NOMO-1 treated with dmso at 0.1 percent for 144 hours (cell line): ENCODE measurements around the gene INAVA.
"Not testable (repeated sequence)": the region's sequence is repeated elsewhere in the genome, so short reads cannot be mapped to it uniquely, and the experiment has no call there.

ENCODE experiments used
- DNase-seq: peaks from one replicate; lab custom pipeline; 2025; ENCODE audit not compliant: unreplicated experiment; lab: John Stamatoyannopoulos, UW

INAVA gene

DNA sequence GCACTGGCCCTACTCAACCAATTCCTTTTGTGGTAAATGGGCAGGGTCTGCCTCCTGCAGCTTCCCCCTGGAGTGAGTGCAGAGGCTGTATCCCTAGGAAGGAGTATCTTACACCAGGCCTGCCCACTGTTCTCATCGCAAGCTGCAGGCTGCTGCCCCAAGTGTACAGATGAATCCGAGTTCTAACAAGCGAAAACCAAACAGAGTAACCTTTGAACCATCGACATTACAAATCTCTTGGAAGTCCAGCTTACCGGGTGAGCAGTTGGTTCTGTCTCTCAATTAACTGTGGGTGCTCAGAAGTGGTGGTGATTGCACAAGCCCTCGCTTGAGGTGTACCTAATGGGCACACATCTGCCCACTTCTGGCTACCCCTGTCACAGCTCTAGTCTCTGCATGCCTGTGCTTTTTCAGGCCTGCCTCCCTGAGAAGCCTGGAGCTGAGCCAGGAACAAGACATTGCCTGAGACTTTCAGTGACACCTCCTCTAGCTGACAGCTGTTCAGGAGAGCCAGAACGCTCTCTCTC lies 22.7 kb downstream of the INAVA start:
- DNase-seq, result no peak

DNA sequence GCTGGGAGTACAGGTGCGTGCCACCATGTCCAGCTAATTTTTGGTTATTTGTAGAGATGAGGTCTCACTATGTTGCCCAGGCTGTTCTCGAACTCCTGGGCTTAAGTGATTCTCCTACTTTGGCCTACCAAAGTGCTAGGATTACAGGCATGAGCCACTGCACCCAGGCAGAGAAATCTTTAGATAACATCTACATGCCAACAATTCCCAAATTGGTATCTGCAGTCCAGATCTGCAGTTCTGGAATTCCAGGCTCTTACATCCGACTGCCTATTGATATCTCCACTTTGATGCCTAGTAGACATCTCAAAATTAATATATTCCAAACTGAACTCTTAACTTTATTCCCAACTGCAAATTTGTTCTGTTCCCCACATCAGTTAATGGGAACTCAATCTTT lies 23.3 kb downstream of the INAVA start:
- DNase-seq, result no peak

DNA sequence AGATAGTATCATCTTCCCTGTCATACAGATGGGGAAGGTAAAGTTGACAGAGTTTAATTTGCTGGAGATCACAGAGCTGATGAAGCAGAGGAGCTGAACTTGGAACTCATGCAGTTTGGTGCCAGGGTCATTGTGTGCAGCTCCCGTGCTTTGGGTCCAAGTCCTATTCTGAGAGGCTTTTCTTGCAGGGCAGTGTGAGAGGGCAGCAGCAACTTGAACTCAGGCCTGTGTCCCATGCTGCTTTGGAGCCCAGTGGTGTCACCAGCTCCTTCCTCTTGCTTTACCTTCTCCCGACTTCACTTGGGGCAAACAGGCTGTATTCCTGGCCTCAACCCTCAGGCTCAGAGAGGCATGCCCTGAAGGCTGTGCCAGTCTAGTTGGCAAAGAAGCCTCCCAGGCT lies 24.7 kb downstream of the INAVA start:
- no peak for DNase-seq

DNA sequence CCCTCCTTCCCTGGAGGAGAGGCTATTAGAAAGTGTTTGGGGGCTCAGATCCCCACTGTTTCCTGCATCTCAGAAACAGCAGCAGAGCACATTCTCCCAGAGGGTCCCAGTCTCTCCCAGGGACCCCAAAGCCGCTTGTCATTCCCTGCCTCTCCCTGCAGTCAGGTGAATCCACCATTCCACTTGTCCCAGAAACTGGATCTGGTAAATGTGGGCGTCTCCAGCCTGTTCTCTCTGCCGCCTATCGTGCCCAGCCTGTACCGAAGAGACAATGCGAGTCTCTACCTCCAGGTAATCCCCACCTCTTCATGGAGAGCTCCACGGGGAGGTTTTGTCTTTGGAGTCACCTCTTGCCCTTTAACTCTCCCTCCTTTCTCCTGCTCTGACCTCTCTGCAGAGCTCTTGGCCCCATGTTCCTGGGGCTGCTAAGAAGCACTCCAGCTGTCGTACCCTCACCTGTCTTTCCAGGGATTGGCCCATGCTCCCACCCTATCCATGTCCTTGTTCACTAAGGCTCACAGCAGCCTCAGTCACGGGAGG lies 26.9 kb downstream of the INAVA start:
- DNase-seq, result no peak

DNA sequence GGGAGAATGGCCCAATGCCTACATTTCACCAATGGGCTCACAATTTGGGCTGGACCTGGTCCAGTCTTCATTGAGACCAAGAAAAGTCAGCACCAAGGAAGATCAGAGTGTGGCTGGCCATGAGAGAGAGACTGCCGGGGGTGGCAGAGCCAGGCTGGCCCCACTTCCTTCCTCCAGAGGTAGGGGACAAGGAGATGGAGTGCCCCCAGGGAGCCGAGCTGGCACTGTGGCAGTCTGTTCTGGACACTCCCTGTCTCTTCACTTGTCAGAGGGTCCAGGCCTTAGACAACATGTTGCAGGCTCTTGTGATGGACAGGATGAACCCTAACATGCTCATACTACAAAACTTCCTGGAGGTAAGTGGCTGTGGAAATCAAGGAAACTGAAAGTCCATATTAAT lies 27.7 kb downstream of the INAVA start:
- DNase-seq, result no peak

DNA sequence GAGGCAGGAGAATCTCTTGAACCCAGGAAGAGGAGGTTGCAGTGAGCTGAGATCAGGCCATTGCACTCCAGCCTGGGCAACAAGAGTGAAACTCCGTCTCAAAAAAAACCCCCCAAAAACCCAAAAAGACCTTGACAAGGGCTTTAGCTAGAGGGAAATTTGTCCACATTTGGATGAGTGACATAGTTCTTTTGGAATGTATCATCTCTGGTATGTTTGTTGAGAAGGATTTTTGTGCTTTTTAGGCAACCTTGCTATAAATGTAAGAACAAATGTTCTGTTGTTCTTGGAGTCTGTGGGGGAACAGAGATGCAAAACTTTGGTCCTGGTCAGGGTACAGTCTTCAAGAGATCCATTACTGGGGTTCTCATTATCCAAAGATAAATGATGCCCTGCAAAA lies 28.9 kb downstream of the INAVA start:
- no peak for DNase-seq

DNA sequence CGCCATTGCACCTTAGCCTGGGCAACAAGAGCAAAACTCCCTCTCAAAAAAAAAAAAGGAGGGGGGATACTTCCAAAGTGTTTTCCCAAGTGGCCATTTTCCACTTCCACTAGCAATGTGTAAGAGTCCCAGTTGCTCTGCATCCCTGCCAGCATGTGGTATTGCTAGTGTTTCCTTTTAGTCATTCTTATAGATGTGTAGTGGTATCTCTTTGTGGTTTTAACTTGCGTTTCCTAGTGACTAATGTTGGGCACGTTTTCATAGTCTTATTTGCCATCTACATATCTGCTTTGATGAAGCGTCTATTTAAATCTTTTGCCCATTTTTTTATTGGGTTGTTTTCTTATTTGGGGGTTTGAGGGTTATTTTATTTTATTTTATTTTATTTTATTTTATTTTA lies 31.1 kb downstream of the INAVA start:
- DNase-seq, result no peak

DNA sequence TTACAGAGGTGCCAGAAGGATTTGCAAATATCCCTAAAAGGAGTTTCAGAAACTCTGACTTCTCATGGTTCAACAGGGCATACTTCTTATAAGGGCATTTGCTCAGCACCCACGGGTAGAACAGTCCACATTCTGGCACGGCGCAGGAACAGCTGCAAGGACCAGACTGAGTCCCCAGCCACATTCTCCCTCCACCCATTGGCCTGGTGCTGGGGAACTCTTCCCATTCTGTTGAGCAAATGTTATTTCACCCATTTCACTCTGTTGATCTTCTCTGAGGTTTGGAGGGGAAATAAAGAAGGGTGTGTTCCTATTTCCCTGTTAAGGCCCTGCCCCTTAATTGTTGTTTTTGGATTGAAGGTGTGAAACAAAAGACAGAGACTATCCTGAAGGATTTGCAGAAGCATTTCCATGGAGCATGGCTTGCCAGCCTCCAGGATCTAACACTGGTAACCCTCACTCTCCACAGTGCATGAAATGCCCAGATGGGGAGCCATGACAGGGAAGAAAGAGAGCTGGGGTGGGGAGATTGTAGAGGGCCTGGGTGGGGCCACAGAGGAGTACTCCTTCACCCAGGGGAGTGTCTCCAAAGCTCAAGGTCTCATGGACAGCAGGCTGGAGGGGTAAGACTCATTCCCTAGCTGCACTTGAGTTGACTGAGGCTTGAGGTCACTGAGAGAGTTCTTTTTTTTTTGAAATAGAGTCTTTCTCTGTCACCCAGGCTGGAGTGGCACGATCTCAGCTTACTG lies 35.0 kb downstream of the INAVA start:
- no peak for DNase-seq

DNA sequence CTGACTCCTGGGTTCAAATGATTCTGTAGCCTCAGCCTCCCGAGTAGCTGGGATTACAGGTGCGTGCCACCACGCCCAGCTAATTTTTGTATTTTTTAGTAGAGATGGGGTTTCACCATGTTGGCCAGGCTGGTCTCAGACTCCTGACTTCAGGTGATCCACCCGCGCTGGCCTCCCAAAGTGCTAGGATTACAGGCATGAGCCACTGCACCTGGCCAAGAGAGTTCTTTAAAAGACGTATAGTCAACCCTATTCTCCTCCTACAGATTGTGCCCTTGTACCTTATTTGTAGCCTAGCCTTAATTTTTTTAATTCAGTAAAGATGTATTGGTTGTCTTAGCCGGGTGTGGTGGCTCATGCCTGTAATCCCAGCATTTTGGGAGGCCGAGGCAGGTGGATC lies 35.6 kb downstream of the INAVA start:
- not testable (repeated sequence) for DNase-seq

DNA sequence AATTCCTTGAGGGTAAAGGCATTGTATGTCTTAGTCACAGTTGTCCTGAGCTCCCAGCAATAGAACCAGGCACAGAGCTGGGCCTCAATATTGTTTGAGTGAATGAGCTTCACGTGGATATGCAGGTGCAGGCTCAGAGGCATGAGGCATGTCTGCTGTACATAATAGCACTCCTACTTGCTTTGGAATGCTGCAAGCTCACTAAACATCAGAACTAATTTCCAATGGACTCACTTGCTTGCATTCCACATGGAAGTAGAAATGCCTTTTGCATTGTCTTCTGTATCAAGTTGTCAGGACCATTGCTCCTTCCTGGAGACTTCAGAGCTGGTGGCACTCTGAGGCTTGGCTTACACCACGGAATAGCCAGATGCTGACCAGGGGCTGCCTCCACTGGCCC lies 37.1 kb downstream of the INAVA start:
- DNase-seq, result no peak

DNA sequence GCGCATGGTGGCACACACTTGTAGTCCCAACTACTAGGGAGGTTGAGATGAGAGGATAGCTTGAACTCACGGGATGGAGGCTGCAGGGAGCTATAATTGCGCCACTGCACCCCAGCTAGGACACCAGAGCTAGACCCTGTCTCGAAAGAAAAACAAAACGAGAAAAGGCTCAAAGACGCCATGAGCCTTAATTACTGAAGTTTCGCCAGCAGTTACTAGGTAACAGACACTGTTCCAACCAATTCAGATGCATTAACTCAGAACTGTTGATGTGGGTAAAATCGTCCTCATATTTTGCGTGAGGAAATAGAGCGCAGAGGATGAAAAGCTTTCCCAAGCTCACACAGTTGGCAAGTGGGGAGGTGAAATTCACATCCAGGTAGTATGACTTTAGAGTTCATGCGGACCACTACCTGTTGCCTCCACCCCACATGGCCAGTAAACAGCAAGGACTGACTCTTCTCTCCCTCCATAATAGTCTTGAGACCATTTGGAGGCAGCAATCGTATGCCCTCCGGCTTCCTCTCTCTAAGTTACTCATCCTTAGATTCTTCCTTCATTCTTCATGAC lies 40.1 kb downstream of the INAVA start:
- DNase-seq, result no peak

DNA sequence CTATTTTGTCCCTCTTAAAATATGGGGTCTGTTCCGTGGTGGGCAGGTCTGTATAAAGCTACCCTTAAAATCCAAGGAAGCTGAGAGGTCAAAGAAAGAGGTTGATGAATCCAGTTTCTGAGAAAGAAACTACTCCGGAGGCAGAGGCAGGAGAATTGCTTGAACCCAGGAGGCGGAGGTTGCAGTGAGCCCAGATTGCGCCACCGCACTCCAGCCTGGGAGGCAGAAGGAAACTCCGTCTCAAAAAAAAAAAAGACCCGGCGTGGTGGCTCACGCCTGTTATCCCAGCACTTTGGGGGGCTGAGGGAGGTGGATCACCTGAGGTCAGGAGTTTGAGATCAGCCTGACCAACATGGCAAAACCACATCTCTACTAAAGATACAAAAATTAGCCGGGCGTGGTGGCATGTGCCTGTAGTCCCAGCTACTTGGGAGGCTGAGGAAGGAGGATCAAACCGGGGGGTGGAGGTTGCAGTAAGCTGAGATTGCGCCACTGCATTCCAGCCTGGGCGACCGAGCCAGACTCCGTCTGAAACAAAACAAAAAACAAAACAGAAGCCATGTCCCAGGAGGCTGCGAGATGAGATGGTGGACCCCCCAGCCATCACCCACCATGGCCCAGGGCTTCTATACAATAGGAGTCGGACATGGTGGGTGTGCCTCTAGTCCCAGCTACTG lies 40.7 kb downstream of the INAVA start:
- DNase-seq, result not testable (repeated sequence)

DNA sequence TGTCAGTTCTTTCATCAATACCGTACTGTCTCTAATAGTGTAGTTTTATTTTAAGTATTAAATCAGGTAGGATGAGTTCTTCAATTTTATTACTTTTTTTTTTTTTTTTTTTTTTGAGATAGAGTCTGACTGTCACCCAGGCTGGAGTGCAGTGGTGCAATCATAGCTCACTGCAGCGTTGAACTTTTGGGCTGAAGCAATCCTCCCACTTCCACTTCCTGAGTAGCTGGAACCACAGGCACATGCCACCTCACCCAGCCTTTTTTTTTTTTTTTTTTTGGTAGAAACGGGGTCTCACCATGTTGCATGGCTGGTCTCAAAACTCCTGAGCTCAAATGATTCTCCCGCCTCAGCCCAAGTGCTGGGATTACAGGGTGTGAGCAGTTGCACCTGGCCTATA lies 44.3 kb downstream of the INAVA start:
- DNase-seq, result peak; percentile 78

DNA sequence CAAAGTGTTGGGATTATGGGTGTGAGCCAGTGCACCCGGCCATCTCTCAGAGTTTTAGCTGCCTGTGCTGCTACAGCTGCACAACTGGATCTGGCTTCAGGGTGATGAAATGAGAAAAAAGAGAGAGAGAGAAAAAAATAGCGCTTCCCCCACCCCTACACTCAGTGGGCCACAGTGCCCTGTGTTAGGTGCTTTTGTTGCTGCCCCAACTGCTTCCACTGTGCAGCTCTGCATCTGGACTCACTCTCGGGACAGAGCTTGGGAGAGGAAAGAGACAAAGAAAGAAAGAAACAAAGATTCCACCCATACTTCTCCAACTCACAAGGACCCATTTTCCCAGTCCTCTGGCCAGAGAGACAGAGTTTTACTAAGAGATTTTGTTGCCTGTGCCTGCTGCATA lies 50.4 kb downstream of the INAVA start:
- no peak for DNase-seq

DNA sequence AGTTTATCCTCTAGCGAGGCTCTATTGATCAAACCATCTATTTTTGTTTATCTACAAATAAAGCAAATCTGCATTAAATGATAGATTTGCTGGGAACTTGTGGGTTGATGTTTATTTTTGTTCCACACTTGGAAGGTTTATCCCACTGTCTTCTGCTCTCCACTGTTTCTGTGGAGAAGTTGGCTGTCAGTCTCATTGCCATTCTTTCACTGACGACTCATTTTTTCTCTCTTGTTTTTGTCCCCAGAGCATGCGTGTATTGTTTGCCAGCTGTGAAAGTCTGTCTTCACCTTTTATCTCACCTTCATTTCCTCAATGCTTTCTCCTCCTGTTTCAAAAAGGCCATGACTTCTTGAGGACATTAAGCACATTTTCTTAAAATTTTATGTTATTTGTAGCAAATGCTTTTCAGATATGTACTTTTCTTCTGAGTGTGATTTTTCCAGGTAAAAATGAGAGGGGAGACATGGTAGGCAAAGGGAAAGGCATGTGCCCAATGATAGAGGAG lies 52.4 kb downstream of the INAVA start:
- no peak for DNase-seq

DNA sequence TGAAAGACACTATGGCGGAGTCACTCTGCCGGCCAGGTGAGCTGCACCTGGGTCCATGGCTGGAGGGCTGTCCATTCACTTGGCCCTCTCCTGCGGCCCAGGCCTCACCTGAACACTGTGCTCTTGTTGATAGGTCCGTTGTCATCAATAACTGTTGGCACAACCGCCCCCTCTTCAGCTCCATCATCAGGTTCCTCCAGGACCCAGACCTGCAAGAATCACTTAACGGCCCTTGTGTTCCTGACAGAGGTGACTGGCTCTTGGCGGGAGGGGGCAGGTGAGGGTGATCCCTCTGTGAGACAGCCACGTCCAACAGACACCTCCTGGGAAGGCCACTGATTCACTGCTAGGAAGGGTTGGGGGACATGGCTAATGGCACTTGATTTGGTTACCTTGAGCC lies 54.9 kb downstream of the INAVA start:
- DNase-seq, result no peak

DNA sequence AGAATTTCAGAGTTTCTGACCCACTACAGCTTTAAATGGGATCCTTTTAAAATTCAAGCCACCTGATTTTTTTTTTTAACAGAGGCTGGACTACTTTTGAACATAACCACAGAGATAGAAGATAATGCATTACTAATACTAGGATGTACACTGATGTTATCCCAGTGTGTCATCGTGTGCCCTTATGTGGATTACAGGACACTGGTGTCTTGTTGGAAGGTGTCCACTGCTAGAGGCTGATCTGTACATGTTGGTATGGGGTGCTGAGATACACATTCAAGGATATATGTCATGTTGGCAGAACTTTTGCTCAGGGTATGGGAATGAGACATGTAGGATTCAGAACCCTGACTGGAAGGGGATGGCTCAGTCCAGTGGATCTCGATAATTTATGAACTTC lies 56.3 kb downstream of the INAVA start:
- no peak for DNase-seq

DNA sequence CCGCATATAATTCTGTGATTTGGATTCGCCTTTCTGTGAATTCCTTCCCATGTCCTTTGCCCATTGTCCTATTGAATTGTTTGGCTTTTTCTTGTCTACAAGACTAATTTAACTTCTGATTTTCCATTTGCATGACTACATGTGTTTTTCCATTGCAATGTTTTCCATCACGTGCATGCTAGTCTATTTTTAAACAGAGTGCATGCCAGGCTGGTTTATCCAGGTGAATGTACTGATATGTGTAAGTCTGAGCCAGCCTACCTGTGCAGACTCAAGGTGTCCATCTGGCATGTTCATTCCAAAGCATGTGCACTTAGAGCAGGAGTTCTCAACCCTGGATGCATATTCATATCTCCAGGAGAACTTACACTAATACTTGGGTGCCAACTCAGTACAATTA lies 59.7 kb downstream of the INAVA start:
- no peak for DNase-seq

DNA sequence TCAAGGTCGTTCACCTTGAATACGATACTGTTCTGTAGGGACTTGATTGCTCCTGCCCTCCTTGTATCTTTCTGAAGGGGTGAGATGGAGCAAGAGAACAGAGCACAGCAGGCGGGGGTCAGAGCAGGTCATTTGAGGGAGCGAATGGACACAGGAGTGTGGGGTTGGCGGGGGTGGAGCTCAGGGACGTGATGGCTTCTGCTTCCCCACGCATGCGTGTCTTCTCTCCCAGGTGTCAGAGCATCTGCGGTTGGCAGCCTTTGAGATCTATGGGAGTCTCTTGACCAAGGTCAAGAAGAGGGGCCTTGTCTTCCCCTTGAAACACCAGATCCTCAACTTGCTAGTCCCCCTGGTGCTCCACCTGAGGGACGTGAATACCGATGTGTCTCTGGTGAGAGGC lies 63.9 kb downstream of the INAVA start:
- DNase-seq, result no peak

DNA sequence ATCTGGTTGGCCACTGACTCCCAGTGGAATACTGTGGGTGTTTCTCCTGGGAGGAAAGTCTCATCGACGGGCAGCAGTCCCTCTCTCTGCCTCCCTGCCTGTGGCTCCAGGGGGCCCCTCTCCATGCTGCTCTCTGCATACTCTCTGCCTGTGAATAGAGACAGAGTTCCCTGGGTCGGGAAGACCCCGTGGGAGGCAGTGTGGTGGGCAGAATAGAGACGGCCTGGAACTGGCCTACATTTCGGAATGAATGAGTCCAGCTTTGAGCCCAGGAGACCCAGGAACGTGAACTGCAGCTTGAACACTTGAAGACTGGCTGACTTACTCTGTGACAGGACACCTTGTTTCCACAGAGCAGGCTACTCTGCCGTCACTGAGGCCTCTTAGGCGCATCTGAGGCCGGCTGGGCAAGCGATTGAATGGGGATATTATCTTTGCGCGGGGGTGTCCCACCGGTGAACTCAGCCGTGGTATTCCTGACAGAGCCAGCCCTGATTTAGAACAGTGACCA lies 64.8 kb downstream of the INAVA start:
- no peak for DNase-seq

DNA sequence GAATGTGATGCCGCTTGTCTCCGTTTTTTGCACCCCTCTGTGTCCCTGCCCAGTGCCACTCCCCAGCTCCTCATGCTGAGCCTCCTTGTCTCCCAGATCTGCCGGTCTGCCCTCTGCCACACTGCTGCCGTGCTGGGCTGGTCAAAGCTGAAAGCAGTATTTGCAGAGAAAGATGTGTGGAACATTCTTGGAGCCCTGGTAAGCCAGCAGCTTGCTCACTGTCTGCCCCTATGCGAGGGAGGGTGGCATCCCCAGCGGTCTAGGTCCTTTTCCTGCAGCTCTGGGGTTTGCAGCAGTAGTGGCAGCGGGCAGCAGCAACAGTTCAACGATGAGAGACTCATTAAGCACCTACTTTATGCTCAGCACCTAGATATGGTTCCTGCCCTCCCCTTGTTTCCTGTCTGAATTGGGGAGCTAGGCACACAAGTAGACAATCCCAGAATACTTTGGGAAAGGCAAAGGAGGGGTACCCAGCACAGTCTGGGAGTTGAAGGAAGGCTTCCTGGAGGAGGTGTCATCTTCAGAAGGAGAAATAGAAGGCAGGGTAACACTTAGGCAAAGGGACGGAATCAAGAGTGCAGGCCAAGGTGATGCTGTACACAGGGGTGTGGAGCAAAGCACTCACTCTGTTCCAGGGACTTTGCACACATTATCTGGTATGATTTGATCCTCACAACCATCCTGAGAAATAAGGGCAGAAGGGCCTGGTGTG lies 65.7 kb downstream of the INAVA start:
- no peak for DNase-seq
